WTC11 (cell line): ENCODE results near the gene SDR42E2. TPM values are rescaled to one million over a fixed set of nuclear protein-coding genes. Genes with fewer than 3 reads are reported as not detected.

Experiments used
- ATAC-seq: fragments of 200-7000 bp; cut with Tn5 transposase; 2 replicates; pipeline ENCODE4 v1.10.0; 2021; ENCODE audit warnings: mild to moderate bottlenecking, moderate library complexity
- CTCF ChIA-PET: fragments of 300-600 bp; sonication (Branson Sonifier 250); formaldehyde crosslinking; loops from one replicate; lab custom pipeline; 2021; ENCODE audit warnings: antibody characterized with exemption; lab: Charles Lee
- POLR2A ChIA-PET: fragments of 350-600 bp; sonication (Branson Sonifier 250); formaldehyde crosslinking; loops from one replicate; lab custom pipeline; 2021; ENCODE audit warnings: antibody characterized with exemption; lab: Charles Lee
- DNase-seq: peaks from one replicate; pipeline ENCODE4 v3.0.0; 2021; ENCODE audit warnings: low spot score
- H3K27ac Mint-ChIP-seq: 2 replicates; pipeline ENCODE4 v1.8.0; 2021; ENCODE audit warnings: mixed read lengths
- H3K27me3 Mint-ChIP-seq: 2 replicates; pipeline ENCODE4 v1.8.0; 2021; ENCODE audit warnings: low read depth, mild to moderate bottlenecking, moderate library complexity, mixed read lengths
- H3K36me3 Mint-ChIP-seq: 2 replicates; pipeline ENCODE4 v1.8.0; 2021; ENCODE audit warnings: mixed read lengths
- H3K4me1 Mint-ChIP-seq: 2 replicates; pipeline ENCODE4 v1.8.0; 2022; ENCODE audit warnings: mixed read lengths
- H3K4me3 Mint-ChIP-seq: 2 replicates; pipeline ENCODE4 v1.8.0; 2021; ENCODE audit warnings: mild to moderate bottlenecking, moderate library complexity, mixed read lengths
- H3K9me3 Mint-ChIP-seq: 2 replicates; pipeline ENCODE4 v1.8.0; 2021; ENCODE audit warnings: mixed read lengths
- ATF1 ChIP-seq: sonication (generic); formaldehyde crosslinking; IDR thresholded peaks from 2 replicates; pipeline ENCODE4 v1.8.1; 2023; ENCODE audit warnings: mild to moderate bottlenecking, moderate library complexity, missing genetic modification reagents
- ESRRA ChIP-seq: sonication (generic); formaldehyde crosslinking; IDR thresholded peaks from 2 replicates; pipeline ENCODE4 v1.8.1; 2022; ENCODE audit warnings: mild to moderate bottlenecking, missing genetic modification reagents, borderline replicate concordance
- GRHL2 ChIP-seq: fragments of 250-450 bp; sonication (Bioruptor Pico); IDR thresholded peaks from 2 replicates; pipeline ENCODE4 v1.8.0; 2022; ENCODE audit warnings: mild to moderate bottlenecking, moderate library complexity; ENCODE audit not compliant: insufficient replicate concordance, severe bottlenecking
- GTF2I ChIP-seq: fragments of 250-450 bp; sonication (Bioruptor Pico); conservative IDR thresholded peaks from 2 replicates; pipeline ENCODE4 v1.4.0; 2021; ENCODE audit warnings: mild to moderate bottlenecking
- SMAD4 ChIP-seq: sonication (generic); formaldehyde crosslinking; IDR thresholded peaks from 2 replicates; pipeline ENCODE4 v1.8.0; 2022; ENCODE audit warnings: mild to moderate bottlenecking, missing genetic modification reagents
- TP53 ChIP-seq: sonication (generic); formaldehyde crosslinking; IDR thresholded peaks from 2 replicates; pipeline ENCODE4 v1.8.1; 2023; ENCODE audit warnings: mild to moderate bottlenecking, missing genetic modification reagents
- ZNF121 ChIP-seq: sonication (generic); formaldehyde crosslinking; IDR thresholded peaks from 2 replicates; pipeline ENCODE4 v1.8.0; 2023; ENCODE audit warnings: missing genetic modification reagents
- ZNF219 ChIP-seq: sonication (generic); formaldehyde crosslinking; IDR thresholded peaks from 2 replicates; pipeline ENCODE4 v1.8.0; 2023; ENCODE audit warnings: missing genetic modification reagents, mild to moderate bottlenecking, borderline replicate concordance
- ZNF232 ChIP-seq: sonication (generic); formaldehyde crosslinking; IDR thresholded peaks from 2 replicates; pipeline ENCODE4 v1.8.0; 2022; ENCODE audit warnings: mild to moderate bottlenecking, missing genetic modification reagents
- total RNA-seq: library from RNA; stranded (reverse); gene quantifications from 3 replicates; pipeline ENCODE4 v1.2.3, GENCODE V29; 2021
- TF ChIP-seq, protein P1 (sequence below): fragments of 250-450 bp; sonication (Bioruptor Pico); IDR thresholded peaks from 2 replicates; pipeline ENCODE4 v1.9.0; 2021; ENCODE audit warnings: mild to moderate bottlenecking, borderline replicate concordance
- TF ChIP-seq, protein P2 (sequence below): sonication (generic); formaldehyde crosslinking; conservative IDR thresholded peaks from 2 replicates; pipeline ENCODE4 v1.8.1; 2022; ENCODE audit warnings: mild to moderate bottlenecking, missing genetic modification reagents
- TF ChIP-seq, protein P3 (sequence below): sonication (generic); formaldehyde crosslinking; IDR thresholded peaks from 2 replicates; pipeline ENCODE4 v1.8.1; 2023; ENCODE audit warnings: mild to moderate bottlenecking, missing genetic modification reagents, moderate library complexity
- TF ChIP-seq, protein P4 (sequence below): sonication (generic); formaldehyde crosslinking; IDR thresholded peaks from 2 replicates; pipeline ENCODE4 v1.8.0; 2022; ENCODE audit warnings: mild to moderate bottlenecking, missing genetic modification reagents
- TF ChIP-seq, protein P5 (sequence below): sonication (generic); formaldehyde crosslinking; IDR thresholded peaks from 2 replicates; pipeline ENCODE4 v1.8.1; 2023; ENCODE audit warnings: mild to moderate bottlenecking, missing genetic modification reagents
- TF ChIP-seq, protein P6 (sequence below): sonication (generic); formaldehyde crosslinking; IDR thresholded peaks from 2 replicates; pipeline ENCODE4 v1.8.1; 2022; ENCODE audit warnings: mild to moderate bottlenecking, missing genetic modification reagents, moderate library complexity, borderline replicate concordance
- TF ChIP-seq, protein P7 (sequence below): sonication (generic); formaldehyde crosslinking; IDR thresholded peaks from 2 replicates; pipeline ENCODE4 v1.8.1; 2023; ENCODE audit warnings: mild to moderate bottlenecking, missing genetic modification reagents

Gene SDR42E2
- total RNA-seq, 1 experiment from 2014 or later, result 0.13 TPM

DNA sequence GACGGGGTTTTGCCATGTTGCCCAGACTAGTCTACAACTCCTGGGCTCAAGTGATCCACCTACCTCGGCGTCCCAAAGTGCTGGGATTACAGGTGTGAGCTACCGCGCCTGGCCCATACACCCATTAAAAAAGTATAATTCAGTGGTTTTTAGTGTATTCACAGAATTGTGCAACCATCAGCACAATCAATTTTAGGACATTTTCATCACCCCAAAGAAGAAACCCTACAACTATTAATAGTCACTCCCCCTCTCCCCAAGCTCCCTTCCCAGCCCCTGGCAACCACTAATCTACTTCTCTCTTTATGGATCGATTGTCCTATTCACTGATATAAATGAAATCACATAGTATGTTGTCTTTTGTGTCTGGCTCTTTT lies 39.9 kb downstream of the SDR42E2 start:
- DNase-seq, result no peak
- H3K9me3 Mint-ChIP-seq, result peaks cover 4% of the 10 kb centered on the region; the same call in 1 of the 2 replicates
- no peak for ATAC-seq
- no peaks in the 10 kb centered on the region for H3K36me3 Mint-ChIP-seq
- POLR2A ChIA-PET, result no interaction called here
- TF ChIP-seq, protein P1, sequence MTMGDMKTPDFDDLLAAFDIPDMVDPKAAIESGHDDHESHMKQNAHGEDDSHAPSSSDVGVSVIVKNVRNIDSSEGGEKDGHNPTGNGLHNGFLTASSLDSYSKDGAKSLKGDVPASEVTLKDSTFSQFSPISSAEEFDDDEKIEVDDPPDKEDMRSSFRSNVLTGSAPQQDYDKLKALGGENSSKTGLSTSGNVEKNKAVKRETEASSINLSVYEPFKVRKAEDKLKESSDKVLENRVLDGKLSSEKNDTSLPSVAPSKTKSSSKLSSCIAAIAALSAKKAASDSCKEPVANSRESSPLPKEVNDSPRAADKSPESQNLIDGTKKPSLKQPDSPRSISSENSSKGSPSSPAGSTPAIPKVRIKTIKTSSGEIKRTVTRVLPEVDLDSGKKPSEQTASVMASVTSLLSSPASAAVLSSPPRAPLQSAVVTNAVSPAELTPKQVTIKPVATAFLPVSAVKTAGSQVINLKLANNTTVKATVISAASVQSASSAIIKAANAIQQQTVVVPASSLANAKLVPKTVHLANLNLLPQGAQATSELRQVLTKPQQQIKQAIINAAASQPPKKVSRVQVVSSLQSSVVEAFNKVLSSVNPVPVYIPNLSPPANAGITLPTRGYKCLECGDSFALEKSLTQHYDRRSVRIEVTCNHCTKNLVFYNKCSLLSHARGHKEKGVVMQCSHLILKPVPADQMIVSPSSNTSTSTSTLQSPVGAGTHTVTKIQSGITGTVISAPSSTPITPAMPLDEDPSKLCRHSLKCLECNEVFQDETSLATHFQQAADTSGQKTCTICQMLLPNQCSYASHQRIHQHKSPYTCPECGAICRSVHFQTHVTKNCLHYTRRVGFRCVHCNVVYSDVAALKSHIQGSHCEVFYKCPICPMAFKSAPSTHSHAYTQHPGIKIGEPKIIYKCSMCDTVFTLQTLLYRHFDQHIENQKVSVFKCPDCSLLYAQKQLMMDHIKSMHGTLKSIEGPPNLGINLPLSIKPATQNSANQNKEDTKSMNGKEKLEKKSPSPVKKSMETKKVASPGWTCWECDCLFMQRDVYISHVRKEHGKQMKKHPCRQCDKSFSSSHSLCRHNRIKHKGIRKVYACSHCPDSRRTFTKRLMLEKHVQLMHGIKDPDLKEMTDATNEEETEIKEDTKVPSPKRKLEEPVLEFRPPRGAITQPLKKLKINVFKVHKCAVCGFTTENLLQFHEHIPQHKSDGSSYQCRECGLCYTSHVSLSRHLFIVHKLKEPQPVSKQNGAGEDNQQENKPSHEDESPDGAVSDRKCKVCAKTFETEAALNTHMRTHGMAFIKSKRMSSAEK (CRISPR knock-in tag), result no peak
- TF ChIP-seq GRHL2 (CRISPR knock-in tag) (no peak), TP53 (CRISPR knock-in tag) (no peak)
- no peak overlapping the region for H3K4me3 Mint-ChIP-seq
- no peak overlapping the region for H3K27ac Mint-ChIP-seq
- peaks cover 10% of the 10 kb centered on the region for H3K4me1 Mint-ChIP-seq
- no peaks in the 10 kb centered on the region for H3K27me3 Mint-ChIP-seq
- CTCF ChIA-PET, result interaction anchor here (1.0 kb wide), 2 partner anchors 18 to 23 kb away, joined by 3 to 4 read pairs; no protein-coding TSS in a partner anchor

DNA sequence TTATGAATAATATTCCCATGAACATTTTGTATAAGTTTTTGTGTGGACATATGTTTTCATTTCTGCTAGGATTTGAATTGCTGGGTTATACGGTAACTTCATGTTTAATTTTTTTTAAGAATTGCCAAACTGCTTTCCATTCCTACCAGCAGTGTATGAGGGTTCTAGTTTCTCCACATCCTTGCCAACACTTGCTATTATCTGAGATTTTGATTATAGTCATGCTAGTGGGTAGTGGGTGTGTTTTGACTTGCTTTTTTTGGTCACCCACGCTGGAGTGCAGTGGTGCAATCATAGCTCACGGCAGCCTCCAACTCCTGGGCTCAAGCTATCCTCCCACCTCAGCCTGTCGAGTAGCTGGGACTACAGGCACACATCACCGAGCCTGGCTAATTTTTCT lies 40.8 kb downstream of the SDR42E2 start:
- peaks cover 18% of the 10 kb centered on the region for H3K4me1 Mint-ChIP-seq
- H3K4me3 Mint-ChIP-seq, result no peak overlapping the region
- peaks cover 4% of the 10 kb centered on the region; the same call in 1 of the 2 replicates for H3K9me3 Mint-ChIP-seq
- POLR2A ChIA-PET, result no interaction called here
- ATAC-seq (no peak), DNase-seq (no peak)
- H3K27me3 Mint-ChIP-seq, result no peaks in the 10 kb centered on the region
- CTCF ChIA-PET, result interaction anchor here (0.6 to 1.6 kb wide), 2 partner anchors 17 to 97 kb away, joined by 4 read pairs; no protein-coding TSS in a partner anchor
- no peaks in the 10 kb centered on the region for H3K36me3 Mint-ChIP-seq
- H3K27ac Mint-ChIP-seq, result no peak overlapping the region
- TF ChIP-seq SMAD4 (CRISPR knock-in tag) (no peak), ZNF219 (CRISPR knock-in tag) (no peak), ESRRA (CRISPR knock-in tag) (no peak), ATF1 (CRISPR knock-in tag) (no peak), GTF2I (CRISPR knock-in tag) (no peak), ZNF232 (no peak), ZNF121 (CRISPR knock-in tag) (no peak)
- TF ChIP-seq, protein P2, sequence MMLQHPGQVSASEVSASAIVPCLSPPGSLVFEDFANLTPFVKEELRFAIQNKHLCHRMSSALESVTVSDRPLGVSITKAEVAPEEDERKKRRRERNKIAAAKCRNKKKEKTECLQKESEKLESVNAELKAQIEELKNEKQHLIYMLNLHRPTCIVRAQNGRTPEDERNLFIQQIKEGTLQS (CRISPR knock-in tag), result no peak
- TF ChIP-seq, protein P3, sequence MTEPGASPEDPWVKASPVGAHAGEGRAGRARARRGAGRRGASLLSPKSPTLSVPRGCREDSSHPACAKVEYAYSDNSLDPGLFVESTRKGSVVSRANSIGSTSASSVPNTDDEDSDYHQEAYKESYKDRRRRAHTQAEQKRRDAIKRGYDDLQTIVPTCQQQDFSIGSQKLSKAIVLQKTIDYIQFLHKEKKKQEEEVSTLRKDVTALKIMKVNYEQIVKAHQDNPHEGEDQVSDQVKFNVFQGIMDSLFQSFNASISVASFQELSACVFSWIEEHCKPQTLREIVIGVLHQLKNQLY (CRISPR knock-in tag), result no peak
- TF ChIP-seq, protein P4, sequence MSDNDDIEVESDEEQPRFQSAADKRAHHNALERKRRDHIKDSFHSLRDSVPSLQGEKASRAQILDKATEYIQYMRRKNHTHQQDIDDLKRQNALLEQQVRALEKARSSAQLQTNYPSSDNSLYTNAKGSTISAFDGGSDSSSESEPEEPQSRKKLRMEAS (CRISPR knock-in tag), result no peak
- TF ChIP-seq, protein P5, sequence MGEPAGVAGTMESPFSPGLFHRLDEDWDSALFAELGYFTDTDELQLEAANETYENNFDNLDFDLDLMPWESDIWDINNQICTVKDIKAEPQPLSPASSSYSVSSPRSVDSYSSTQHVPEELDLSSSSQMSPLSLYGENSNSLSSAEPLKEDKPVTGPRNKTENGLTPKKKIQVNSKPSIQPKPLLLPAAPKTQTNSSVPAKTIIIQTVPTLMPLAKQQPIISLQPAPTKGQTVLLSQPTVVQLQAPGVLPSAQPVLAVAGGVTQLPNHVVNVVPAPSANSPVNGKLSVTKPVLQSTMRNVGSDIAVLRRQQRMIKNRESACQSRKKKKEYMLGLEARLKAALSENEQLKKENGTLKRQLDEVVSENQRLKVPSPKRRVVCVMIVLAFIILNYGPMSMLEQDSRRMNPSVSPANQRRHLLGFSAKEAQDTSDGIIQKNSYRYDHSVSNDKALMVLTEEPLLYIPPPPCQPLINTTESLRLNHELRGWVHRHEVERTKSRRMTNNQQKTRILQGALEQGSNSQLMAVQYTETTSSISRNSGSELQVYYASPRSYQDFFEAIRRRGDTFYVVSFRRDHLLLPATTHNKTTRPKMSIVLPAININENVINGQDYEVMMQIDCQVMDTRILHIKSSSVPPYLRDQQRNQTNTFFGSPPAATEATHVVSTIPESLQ (CRISPR knock-in tag), result no peak
- TF ChIP-seq, protein P6, sequence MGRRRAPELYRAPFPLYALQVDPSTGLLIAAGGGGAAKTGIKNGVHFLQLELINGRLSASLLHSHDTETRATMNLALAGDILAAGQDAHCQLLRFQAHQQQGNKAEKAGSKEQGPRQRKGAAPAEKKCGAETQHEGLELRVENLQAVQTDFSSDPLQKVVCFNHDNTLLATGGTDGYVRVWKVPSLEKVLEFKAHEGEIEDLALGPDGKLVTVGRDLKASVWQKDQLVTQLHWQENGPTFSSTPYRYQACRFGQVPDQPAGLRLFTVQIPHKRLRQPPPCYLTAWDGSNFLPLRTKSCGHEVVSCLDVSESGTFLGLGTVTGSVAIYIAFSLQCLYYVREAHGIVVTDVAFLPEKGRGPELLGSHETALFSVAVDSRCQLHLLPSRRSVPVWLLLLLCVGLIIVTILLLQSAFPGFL (CRISPR knock-in tag), result no peak
- TF ChIP-seq, protein P7, sequence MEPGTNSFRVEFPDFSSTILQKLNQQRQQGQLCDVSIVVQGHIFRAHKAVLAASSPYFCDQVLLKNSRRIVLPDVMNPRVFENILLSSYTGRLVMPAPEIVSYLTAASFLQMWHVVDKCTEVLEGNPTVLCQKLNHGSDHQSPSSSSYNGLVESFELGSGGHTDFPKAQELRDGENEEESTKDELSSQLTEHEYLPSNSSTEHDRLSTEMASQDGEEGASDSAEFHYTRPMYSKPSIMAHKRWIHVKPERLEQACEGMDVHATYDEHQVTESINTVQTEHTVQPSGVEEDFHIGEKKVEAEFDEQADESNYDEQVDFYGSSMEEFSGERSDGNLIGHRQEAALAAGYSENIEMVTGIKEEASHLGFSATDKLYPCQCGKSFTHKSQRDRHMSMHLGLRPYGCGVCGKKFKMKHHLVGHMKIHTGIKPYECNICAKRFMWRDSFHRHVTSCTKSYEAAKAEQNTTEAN (CRISPR knock-in tag), result no peak
- TF ChIP-seq, protein P1 (CRISPR knock-in tag), result no peak
